Hematopoietic multipotent progenitor cell (in vitro differentiated cells): ENCODE results near the gene DOCK11. TPM values are rescaled to one million over a fixed set of nuclear protein-coding genes. Genes with fewer than 3 reads are reported as not detected.

Source experiments
- DNase-seq, 3 donors: peaks; one replicate each; pipeline ENCODE4 v3.0.0-alpha.2; 2011 to 2015; ENCODE audit warnings: low read depth in 2 of 3, low spot score in 2 of 3
- total RNA-seq: library from RNA; depleted of rRNA; stranded (reverse); fragments of >200 nt; gene quantifications from one replicate; pipeline ENCODE4 v1.2.3, GENCODE V29; 2012

DOCK11 gene
- total RNA-seq, 1 donor: 40.1 TPM

DNA sequence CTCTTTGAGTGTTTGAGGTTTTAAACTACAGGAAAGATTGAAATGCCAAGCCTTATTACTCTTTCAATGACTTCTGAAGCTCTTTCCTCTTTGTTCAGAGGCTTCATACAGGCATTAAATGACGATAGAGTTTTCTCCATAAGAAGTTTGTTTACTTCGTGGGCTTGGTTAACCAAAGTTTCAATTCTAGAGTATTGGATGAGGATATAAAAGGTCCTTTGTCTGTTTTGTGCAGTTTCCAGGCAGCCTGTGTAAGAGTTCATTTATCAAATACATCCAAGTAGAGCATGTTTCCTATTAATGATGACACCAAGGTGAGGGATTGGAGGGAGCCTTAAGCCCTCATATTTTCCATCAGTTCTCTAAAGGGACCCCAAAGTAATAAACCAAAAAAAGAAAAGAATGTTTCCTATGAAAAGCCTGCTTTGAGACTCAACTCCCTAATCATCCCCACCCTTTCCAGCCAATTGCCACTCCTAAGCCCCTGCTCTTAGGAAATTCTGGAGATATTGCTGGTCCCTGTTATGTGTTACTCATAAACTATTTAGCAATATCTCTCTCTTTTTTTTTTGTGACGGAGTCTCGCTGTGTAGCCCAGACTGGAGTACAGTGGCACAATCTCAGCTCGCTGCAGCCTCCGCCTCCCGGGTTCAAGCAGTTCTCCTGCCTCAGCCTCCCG lies 125.6 kb downstream of the DOCK11 start:
- no peak for DNase-seq

DNA sequence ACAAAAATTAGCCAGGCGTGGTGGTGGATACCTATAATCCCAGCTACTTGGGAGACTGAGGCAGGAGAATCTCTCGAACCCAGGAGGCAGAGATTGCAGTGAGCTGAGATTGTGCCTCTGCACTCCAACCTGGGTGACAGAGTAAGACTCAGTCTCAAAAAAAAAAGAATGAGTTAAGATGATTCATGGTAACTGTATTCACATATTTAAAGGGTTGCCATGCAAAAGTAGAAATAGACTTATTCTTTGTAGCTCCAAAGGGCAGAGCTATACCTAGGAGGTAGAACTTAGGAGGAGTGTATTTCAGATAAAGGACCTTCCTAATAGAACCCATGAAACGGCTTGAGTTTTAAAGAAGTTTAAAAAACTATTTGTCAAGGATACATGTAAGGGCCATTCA lies 127.4 kb downstream of the DOCK11 start:
- DNase-seq: no peak

DNA sequence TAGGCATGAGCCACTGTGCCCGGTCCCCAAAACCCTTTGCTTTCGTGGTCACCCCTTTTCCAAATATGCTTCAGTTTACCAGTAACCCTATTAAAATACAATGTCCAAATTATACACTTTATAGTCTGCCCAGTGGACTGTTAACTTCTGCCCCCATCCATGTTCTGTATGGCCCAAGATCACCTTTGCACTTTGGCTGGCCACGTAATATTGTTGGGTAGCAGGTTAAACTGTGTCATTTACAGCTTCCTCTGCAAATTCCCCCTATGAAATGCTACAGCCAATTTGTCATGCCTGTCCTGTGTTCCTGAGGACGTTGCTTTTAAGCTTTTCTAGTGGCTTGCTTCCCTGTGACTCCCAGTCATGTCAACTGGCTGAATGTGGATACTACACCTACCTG lies 130.7 kb downstream of the DOCK11 start:
- DNase-seq: no peak

DNA sequence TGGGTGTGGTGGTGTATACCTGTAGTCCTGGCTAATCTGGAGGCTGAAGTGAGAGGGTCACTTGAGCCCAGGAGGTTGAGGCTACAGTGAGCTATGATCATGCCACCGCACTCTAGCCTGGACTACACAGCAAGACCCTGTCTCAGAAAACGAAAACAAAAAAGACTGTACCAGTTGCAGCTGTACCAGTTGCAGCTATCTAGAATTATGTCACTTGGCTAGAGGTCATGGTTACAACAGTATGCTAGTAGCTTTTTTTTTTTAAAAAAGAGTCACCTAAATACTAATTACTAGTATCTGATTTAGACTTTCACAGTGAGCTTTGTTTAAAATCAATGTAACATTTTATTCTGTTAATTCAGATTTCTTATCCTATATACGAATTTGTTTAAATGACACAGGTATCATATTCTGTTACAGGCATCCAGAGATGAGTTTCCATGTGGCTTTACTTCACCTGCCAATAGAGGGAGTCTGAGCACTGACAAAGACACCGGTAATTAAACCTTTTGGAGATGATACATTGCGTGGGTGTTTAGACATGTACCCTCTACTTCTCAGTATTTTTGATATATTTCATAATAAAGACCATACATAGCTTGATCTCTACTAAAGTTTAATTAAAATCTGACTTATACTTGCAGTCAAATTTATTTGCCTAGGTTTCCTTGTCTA lies 131.6 kb downstream of the DOCK11 start:
- no peak for DNase-seq

DNA sequence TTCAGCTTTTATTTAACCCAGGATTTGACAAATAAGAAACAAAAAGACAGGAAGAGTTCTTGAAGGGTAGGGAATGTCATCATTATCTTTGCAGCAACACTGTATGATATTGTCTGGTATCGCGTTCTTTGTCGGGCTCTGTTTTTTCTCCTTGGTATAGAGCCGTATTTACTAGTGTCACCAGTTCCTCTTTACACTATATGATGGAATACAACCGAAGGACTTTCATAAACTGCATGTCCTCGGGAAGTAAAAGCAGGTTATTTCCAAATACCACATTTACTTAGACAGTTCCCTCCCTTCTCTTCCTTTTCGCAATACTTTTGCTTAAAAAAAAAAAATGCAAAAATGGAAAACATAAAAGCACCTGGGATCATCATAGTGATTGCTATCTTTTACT lies 135.2 kb downstream of the DOCK11 start:
- no peak for DNase-seq

DNA sequence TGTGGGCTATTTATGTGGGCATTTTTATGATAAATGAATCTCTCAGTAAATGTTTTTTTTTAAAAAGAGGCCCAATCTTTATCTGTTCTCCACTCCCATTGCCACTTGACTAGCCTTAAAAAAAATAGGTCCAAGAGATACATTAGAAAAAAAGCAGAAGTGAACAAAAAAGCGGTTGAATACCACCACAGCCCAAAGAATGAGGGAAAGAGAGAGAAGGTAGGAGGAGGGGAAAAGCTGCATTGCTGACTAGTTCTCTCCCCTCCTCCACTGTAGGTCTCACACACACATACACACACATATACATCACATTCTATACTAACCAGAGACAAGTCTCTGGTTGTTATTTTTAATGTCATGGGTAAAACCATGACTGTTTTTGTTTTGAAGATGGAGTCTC lies 136.0 kb downstream of the DOCK11 start:
- DNase-seq: peak in 2 of 3 donors; percentile 16 to 54

DNA sequence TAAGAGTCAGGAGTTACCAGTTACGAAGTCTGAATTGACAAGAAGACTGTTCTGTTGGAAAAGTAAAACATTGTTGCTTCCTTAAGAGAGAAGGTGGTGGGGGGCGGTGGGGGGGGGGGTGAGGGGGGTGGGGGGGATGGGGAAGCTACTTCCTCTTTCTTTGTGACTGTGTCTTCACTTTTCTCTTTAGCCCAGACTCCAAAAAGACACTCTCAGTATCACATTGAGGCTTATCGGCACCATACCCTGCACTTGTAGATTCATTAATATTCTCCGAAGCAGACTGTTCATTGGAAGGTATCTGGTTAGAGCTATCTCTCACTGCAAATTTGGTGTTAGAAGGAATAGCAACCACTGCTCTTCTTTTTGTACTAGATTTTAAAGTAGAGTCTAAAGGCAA lies 137.2 kb downstream of the DOCK11 start:
- DNase-seq: peak in 2 of 3 donors; percentile 14 to 48

DNA sequence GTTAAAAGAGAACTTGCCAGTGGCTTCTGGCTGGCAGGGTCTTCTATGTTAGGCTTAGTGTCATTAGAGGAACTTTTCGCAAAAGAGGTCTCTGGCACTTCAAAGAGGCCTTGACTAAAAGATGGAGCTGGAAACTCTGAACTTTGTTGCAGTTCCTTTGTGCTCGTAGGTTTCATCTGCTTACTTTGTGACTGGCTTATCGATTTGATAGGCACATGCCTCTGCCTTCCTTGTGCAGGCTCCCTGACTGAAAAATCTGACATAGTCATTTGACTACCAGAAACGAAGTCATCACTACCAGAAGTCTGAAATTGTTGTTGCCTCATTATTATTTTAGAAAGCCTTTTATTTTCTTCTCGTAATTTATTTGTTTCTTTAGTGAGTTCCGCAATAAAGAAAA lies 137.9 kb downstream of the DOCK11 start:
- DNase-seq: no peak

DNA sequence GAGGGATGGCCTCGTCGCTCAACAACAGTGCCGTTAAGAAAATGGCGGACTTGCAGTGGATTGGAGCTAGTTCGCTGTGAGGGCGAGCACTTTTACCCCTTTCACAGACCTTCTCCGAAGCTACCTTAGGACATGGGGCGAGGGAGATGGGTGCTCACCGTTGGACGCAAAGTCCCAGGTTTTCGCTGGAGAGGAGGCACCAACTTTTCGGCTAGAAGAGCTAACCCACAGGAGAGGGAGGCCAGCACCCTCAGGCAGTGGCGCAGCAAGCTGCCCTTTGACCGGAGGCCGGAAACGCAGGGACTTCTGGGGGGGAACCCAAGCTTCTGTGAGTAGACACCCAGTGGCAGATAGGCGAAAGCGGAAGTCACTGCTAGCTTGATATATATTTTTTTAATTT lies 138.7 kb downstream of the DOCK11 start:
- no peak for DNase-seq

DNA sequence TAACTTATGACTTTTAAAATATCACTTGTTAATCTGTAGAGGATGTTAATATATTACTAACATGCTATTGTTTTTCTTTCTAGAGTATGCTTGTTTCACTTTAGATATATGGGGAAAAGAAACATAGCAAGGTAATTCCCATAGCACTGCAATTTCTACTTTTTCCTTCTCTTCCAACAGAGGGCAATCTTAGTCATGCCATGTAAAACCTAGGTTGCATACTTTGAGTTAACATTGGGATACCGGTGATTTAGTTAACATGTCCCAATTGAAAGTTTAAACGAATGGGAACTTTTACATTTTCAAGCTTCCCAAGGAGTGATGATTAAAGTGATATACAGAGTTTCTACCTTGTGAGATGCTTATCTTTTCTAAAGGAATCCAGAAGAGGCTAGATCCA lies 142.4 kb downstream of the DOCK11 start:
- no peak for DNase-seq

DNA sequence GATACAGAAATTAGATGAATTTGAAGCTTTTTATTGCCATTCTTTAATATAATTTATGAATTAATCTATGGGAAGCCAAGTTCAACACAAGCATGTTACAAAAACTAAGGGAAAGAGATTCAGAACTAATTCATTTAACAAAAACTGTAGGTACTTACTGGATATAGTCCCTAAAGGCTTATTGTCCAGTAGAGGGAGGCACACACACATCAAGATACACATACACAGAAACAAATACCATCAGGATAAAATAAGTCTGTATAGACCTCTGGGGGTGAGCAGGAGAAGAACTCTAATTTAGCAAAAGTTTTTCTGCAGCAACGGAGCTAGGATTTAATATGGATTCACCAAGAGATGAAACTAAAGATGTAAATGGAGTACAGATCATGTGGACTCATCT lies 148.8 kb downstream of the DOCK11 start:
- DNase-seq: peak in 1 of 3 donors; percentile 12

DNA sequence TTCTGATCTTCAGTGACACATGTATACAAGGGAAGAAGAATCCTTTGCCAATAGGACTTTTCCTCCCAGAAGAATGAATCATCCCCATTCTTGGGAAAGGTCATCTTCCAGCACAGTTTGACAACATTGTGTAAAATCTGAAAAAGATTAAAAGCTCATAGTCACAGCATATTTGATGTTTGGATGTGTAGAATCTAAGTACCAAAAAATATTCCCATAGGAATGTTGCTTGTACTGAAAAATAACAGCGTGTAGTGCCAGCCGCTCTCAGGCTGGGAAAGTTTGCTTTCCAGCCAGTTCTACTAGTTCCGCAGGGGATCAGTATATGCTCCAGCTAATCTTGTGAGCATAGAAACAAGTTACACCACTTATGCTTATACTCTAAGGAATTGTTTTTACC lies 157.1 kb downstream of the DOCK11 start:
- no peak for DNase-seq

DNA sequence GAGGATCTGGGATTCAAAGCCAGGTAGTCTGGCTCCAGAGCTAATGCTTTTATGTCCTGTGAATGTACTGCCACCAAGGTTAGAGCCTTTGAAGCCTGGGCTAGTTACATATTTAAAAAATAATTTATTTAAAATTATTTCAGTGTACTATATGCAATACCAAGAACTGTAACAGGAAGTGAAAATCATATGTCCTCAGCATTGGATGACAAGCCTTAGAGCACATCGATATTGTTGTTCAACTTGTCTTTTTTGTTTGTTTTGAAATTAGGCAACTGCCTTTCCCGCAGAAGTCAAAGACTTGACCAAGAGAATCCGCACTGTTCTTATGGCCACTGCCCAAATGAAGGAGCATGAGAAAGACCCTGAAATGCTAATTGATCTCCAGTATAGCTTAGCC lies 158.7 kb downstream of the DOCK11 start:
- DNase-seq: no peak

DNA sequence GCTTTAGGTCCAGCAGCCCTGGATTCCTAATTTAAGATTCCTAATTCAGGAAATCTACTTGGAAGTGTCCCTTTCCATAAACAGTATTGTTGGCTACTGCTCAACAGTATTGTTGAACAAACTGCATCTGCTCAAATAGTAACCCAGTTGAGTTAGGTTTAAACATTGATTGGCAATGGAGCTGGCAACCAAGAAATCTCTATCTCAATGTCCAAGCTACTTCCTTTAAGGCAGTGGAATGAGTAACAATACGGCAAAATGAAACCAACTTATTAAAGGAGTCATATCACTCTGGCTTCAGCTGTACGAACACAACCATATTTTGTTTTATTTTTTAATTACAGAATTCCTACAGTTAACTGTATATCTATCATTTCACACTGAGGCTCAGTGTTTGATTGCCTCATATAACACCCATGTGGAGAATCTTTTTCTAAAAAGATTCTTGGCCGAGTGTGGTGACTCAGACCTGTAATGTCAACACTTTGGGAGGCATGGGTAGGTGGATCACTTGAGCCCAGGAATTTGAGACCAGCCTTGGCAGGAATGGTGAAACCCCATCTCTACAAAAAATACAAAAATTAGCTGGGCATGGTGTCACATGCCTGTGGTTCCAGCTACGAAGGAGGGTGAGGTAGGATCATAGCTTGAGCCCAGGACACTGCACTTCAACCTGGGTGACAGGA lies 160.1 kb downstream of the DOCK11 start:
- no peak for DNase-seq

DNA sequence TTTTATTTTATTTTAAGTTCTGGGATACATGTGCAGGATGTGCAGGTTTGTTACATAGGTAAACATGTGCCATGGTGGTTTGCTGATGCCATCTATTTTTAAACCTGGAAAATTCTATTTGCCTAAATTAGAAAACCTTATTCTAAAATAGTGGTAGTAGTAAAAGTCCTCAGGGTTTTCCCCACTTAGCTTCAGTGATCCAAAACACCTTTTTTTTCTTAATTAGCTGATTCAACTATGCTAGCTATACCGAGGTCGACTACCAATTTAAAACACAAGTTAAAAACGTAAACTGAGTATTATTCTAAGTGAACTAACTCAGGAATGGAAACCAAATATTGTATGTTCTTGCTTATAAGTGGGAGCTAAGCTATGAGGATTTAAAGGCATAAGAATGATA lies 161.8 kb downstream of the DOCK11 start:
- no peak for DNase-seq

DNA sequence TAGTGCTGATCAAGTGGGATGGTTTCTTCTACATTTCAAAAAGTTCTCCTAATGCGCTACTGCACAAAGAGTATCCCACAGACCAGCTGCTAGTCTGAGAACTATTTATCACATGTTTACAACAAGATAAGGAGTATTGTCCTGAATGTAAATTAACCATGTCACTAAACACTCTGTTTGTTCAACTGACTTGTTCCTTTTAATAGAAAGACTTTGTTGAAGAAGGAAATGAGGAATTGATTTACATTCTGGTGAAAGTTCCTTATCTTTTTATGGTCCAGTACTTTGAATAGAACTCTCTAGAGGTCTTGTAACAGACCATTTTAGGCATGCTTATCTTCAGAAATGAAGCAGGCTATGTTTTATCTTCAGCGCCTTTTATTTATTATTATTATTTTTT lies 164.5 kb downstream of the DOCK11 start:
- DNase-seq: no peak

DNA sequence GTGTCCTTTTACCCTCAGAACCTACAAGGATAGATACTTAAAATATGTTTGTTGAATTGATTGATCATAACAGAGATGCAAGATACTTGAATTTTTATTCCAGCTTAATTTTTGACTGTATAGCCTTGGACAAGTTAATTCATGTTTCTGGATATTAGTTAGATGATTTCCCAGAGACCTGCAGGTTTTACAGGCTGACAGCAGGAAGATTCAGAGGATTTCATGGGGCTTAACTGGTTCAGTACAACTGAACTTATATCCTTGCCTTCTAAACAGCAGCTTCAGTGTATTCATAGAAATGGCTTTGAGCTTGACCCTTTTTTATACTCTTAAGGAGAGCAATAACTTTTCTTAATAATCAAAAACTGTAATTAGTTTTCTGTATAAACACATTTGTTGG lies 169.6 kb downstream of the DOCK11 start:
- DNase-seq: no peak

DNA sequence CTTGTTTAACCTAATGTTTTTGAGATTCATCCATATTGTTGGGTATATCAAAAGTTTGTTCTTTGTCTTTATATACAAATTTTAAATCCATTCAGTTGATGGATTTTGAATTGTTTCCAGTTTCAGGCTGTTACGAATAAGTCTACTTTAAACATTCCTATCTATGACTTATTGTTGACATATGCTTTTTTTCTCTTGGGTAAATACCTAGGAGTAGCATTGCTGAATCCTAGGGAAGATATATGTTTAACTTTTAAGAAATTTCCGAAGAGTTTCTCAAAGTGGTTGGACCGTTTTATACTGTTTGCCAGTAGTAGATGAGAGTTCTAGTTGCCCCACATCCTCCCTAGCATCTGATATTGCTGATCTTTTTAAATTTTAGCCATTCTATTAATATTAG lies 170.9 kb downstream of the DOCK11 start:
- DNase-seq: no peak

DNA sequence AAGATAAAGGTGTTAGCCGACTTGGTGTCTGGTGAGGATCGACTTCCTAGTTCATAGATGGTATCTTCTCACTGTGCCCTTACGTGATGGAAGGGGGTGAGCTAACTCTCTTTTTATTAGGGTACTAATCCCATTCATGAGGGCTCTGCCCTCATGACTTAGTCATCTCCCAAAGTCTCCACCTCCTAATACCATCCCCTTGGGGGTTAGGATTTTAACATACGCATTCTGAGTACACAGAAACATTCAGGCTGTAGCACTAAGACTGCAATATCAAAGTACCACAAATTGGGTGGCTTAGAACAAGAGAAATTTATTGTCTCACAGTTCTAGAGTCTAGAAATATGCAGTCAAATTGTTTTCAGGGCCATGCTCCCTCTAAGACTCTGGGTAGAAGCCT lies 173.8 kb downstream of the DOCK11 start:
- no peak for DNase-seq

DNA sequence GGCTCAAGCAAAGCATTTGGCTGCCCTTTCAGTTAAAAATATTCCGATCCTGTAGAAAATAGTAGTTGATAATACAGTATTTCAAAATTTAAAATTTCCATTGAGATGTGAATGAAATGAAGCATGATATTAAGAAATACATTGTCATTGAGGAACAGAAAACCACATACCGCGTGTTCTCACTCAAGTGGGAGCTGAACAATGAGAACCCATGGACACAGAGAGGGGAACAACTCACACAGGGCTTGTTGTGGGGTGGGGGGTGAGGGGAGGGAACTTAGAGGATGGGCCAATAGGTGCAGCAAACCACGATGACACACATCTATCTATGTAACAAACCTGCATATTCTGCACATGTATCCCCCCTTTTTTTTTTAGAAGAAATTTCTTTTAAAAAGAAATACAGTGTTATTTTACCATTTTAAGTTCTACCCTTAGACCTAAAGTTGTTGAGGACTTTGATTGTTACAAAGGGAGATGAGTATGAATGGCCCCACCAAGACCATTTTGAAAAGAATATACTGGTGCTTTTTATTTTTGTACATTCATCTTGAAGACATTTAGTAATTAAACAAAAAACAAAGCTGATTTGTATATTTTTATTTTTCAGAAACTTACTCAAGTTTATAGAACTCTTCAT lies 179.8 kb downstream of the DOCK11 start:
- DNase-seq: no peak

DNA sequence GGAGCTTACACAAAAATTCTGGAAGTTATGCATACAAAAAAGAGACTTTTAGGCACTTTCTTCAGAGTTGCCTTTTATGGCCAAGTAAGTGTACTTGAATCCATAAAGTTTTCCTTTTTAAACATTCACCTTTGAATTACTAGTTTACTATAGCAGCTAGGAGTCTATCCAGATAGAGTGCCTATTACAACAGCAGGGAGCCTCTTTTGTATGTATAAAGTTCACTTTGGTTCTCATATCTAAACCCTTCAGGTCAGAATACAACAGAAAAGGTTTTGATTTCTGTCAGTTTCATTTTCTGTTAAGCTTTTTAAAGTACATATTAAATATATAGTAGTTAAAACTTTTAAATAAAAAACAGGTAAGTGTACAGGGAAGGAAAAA lies 180.3 kb downstream of the DOCK11 start:
- no peak for DNase-seq

DNA sequence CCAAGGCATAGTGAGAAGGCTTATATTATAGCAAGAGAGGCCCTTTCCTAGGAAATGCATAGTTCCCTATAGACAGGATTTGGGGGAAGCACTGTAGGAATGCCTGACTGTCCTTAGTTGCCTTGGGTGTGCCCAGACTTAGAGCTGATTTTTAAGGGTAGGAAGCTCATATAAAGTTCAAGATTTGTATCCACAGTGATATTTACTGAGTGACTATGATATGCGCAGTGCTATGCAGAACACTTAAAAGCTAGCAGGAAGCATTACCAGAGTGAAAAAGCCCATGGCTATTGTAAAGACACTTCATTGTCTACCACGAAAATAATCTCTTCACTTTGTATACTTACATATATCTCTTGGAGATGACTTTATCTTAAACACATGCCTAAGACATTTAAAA lies 181.7 kb downstream of the DOCK11 start:
- no peak for DNase-seq
